PC-3 (cell line): ENCODE measurements around the gene PLAAT3.

Experiments used
- EZH2 ChIP-seq: fragments of 300-600 bp; sonication (generic); IDR thresholded peaks from one replicate; pipeline ENCODE4 v1.6.1; 2017; ENCODE audit warnings: antibody characterized with exemption, mild to moderate bottlenecking, low read length; ENCODE audit not compliant: unreplicated experiment
- EZH2phosphoT487 ChIP-seq: fragments of 300-600 bp; sonication (generic); IDR thresholded peaks from 2 replicates; pipeline ENCODE4 v1.6.1; 2018; ENCODE audit warnings: mild to moderate bottlenecking, antibody characterized with exemption, low read length, borderline replicate concordance
- TF ChIP-seq, protein P1 (sequence below): fragments of 300-600 bp; sonication (generic); conservative IDR thresholded peaks from 2 replicates; pipeline ENCODE4 v1.5.1; 2017; ENCODE audit warnings: antibody characterized with exemption, low read depth, mild to moderate bottlenecking, low read length

- TF ChIP-seq, protein P1, sequence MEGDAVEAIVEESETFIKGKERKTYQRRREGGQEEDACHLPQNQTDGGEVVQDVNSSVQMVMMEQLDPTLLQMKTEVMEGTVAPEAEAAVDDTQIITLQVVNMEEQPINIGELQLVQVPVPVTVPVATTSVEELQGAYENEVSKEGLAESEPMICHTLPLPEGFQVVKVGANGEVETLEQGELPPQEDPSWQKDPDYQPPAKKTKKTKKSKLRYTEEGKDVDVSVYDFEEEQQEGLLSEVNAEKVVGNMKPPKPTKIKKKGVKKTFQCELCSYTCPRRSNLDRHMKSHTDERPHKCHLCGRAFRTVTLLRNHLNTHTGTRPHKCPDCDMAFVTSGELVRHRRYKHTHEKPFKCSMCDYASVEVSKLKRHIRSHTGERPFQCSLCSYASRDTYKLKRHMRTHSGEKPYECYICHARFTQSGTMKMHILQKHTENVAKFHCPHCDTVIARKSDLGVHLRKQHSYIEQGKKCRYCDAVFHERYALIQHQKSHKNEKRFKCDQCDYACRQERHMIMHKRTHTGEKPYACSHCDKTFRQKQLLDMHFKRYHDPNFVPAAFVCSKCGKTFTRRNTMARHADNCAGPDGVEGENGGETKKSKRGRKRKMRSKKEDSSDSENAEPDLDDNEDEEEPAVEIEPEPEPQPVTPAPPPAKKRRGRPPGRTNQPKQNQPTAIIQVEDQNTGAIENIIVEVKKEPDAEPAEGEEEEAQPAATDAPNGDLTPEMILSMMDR: no peak
- TF ChIP-seq EZH2 (no peak), EZH2phosphoT487 (no peak)
Measured at GRCh38 chr11:63663809-63664208, 49.6 kb upstream of the PLAAT3 start.
